Measurements from ENCODE around the gene GOLM1. TPM values are rescaled to one million over a fixed set of nuclear protein-coding genes. Genes with fewer than 3 reads are reported as not detected.

GOLM1 gene
- total RNA-seq, 1 experiment from 2014 or later: 75.1 TPM

DNA sequence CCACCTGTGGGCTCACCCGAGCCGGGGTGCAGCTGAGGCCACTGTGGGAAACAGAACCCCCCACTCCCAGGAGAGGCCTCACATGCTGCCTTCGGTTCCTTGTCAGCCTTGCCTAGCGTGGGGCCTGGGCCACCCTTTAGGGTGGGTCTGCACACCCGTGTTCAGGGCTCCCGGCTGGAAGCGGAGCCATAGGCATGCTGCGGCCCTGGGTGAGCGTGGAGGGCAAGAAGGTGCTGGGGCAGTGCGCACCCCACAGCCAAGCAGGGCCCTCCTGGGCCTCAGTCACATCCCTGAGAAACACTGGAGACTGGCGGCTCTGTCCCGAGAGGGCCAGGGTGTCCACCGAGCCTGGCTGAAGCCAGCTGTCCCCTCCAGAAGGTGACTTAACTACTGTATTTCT is 41.9 kb downstream of the GOLM1 start:
- Mint-ChIP-seq H3K27ac (no peak overlapping the region), H3K4me3 (no peak overlapping the region), H3K9me3 (no peaks in the 10 kb centered on the region), H3K27me3 (ENCODE audit: low read depth) (no peaks in the 10 kb centered on the region), H3K4me1 (0 out of 2 replicates have a peak, but pooled peaks cover 4% of the 10 kb centered on the region), H3K36me3 (peaks cover 4% of the 10 kb centered on the region)
- DNase-seq (ENCODE audit: low spot score) (no peak), ATAC-seq (no peak)
- POLR2A ChIA-PET: no interaction called here
- CTCF ChIA-PET: interaction anchor here (0.9 kb wide), 1 partner anchor 9 kb away, joined by 4 read pairs; no protein-coding TSS in a partner anchor
- TF ChIP-seq NR1H2 (CRISPR knock-in tag; IDR thresholded peaks at IDR 0.05): no peak
- TF ChIP-seq, protein P1, sequence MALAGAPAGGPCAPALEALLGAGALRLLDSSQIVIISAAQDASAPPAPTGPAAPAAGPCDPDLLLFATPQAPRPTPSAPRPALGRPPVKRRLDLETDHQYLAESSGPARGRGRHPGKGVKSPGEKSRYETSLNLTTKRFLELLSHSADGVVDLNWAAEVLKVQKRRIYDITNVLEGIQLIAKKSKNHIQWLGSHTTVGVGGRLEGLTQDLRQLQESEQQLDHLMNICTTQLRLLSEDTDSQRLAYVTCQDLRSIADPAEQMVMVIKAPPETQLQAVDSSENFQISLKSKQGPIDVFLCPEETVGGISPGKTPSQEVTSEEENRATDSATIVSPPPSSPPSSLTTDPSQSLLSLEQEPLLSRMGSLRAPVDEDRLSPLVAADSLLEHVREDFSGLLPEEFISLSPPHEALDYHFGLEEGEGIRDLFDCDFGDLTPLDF (CRISPR knock-in tag; IDR thresholded peaks at IDR 0.05): no peak
- TF ChIP-seq, protein P2, sequence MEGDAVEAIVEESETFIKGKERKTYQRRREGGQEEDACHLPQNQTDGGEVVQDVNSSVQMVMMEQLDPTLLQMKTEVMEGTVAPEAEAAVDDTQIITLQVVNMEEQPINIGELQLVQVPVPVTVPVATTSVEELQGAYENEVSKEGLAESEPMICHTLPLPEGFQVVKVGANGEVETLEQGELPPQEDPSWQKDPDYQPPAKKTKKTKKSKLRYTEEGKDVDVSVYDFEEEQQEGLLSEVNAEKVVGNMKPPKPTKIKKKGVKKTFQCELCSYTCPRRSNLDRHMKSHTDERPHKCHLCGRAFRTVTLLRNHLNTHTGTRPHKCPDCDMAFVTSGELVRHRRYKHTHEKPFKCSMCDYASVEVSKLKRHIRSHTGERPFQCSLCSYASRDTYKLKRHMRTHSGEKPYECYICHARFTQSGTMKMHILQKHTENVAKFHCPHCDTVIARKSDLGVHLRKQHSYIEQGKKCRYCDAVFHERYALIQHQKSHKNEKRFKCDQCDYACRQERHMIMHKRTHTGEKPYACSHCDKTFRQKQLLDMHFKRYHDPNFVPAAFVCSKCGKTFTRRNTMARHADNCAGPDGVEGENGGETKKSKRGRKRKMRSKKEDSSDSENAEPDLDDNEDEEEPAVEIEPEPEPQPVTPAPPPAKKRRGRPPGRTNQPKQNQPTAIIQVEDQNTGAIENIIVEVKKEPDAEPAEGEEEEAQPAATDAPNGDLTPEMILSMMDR (IDR thresholded peaks at IDR 0.05): no peak

GRCh38 chr9:86054695-86055094 is 44.7 kb downstream of the GOLM1 start:
- H3K9me3 Mint-ChIP-seq: no peaks in the 10 kb centered on the region
- no peaks in the 10 kb centered on the region for H3K4me1 Mint-ChIP-seq
- TF ChIP-seq, protein P3, sequence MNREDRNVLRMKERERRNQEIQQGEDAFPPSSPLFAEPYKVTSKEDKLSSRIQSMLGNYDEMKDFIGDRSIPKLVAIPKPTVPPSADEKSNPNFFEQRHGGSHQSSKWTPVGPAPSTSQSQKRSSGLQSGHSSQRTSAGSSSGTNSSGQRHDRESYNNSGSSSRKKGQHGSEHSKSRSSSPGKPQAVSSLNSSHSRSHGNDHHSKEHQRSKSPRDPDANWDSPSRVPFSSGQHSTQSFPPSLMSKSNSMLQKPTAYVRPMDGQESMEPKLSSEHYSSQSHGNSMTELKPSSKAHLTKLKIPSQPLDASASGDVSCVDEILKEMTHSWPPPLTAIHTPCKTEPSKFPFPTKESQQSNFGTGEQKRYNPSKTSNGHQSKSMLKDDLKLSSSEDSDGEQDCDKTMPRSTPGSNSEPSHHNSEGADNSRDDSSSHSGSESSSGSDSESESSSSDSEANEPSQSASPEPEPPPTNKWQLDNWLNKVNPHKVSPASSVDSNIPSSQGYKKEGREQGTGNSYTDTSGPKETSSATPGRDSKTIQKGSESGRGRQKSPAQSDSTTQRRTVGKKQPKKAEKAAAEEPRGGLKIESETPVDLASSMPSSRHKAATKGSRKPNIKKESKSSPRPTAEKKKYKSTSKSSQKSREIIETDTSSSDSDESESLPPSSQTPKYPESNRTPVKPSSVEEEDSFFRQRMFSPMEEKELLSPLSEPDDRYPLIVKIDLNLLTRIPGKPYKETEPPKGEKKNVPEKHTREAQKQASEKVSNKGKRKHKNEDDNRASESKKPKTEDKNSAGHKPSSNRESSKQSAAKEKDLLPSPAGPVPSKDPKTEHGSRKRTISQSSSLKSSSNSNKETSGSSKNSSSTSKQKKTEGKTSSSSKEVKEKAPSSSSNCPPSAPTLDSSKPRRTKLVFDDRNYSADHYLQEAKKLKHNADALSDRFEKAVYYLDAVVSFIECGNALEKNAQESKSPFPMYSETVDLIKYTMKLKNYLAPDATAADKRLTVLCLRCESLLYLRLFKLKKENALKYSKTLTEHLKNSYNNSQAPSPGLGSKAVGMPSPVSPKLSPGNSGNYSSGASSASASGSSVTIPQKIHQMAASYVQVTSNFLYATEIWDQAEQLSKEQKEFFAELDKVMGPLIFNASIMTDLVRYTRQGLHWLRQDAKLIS (CRISPR knock-in tag; IDR thresholded peaks at IDR 0.05; ENCODE audit: borderline replicate concordance): no peak
- TF ChIP-seq GABPB1 (CRISPR knock-in tag; IDR thresholded peaks at IDR 0.05) (peak; percentile 59), MLX (CRISPR knock-in tag; IDR thresholded peaks at IDR 0.05) (no peak), NR2C2 (CRISPR knock-in tag; IDR thresholded peaks at IDR 0.05) (no peak), ZNF281 (CRISPR knock-in tag; IDR thresholded peaks at IDR 0.05) (no peak), ZNF232 (CRISPR knock-in tag; IDR thresholded peaks at IDR 0.05) (no peak), CREB1 (CRISPR knock-in tag; IDR thresholded peaks at IDR 0.05) (no peak), ZNF416 (CRISPR knock-in tag; IDR thresholded peaks at IDR 0.05) (no peak)
- TF ChIP-seq, protein P4, sequence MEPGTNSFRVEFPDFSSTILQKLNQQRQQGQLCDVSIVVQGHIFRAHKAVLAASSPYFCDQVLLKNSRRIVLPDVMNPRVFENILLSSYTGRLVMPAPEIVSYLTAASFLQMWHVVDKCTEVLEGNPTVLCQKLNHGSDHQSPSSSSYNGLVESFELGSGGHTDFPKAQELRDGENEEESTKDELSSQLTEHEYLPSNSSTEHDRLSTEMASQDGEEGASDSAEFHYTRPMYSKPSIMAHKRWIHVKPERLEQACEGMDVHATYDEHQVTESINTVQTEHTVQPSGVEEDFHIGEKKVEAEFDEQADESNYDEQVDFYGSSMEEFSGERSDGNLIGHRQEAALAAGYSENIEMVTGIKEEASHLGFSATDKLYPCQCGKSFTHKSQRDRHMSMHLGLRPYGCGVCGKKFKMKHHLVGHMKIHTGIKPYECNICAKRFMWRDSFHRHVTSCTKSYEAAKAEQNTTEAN (CRISPR knock-in tag; IDR thresholded peaks at IDR 0.05): no peak
- no peak overlapping the region for H3K4me3 Mint-ChIP-seq
- DNase-seq (ENCODE audit: low spot score): no peak
- H3K27ac Mint-ChIP-seq: peak overlapping the region; percentile 51
- ChIA-PET CTCF (interaction anchor here (1.0 kb wide), 1 partner anchor 21 kb away, joined by 5 read pairs; no protein-coding TSS in a partner anchor), POLR2A (no interaction called here)
- no peaks in the 10 kb centered on the region for H3K27me3 Mint-ChIP-seq (ENCODE audit: low read depth)
- peaks cover 4% of the 10 kb centered on the region for H3K36me3 Mint-ChIP-seq
- ATAC-seq: no peak
